ENCODE data around the gene DYRK2. TPM values are rescaled to one million over a fixed set of nuclear protein-coding genes. Genes with fewer than 3 reads are reported as not detected.

The DYRK2 gene
- total RNA-seq, 1 donor from 2014 or later = 16.2 TPM

DNA sequence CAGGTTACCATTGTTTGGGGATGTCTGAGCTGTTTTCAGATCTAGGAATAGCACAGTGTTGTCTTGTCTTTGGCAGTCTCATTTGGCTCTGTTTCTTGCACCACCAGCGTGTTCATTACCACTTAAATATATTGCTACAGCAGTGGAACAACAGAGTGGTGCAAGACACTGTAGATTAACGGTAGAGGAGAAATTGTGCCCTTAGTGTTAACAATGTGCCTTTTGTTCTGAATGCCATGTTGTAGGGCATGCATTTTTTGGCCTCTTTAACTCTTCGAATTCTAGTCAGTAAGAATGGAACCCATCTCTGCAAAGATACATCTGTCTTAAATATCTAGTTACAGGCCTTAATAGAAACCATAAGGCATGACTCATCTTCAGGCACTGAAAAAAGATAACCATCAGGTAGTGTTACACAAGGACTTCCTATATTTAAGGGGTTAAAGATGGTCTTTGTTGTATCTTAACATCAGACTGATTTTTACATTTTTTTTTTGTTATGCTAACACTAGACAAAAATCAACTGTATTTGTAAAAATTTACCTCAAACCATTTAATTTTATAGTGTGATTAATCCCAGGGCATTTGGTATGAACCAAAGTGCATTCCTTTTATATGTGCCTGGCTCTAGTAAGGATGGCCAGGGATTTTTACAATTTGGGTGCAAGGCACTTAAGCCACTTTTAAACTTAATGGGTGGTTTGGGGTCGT lies 12.9 kb downstream of the DYRK2 start:
- Histone ChIP-seq H3K27me3 (no peaks in the 10 kb centered on the region), H3K27ac (no peak overlapping the region), H3K36me3 (peaks cover 0 to 16% of the 10 kb centered on the region in 2 donors), H3K9me3 (no peaks in the 10 kb centered on the region), H3K4me1 (peaks cover 34% of the 10 kb centered on the region), H3K4me3 (no peak overlapping the region)
- intact Hi-C loops (cut with DNase I) = no loop called here
- no peak for DNase-seq (ENCODE audit: extremely low spot score in 2 of 2)
- TF ChIP-seq, protein P1, sequence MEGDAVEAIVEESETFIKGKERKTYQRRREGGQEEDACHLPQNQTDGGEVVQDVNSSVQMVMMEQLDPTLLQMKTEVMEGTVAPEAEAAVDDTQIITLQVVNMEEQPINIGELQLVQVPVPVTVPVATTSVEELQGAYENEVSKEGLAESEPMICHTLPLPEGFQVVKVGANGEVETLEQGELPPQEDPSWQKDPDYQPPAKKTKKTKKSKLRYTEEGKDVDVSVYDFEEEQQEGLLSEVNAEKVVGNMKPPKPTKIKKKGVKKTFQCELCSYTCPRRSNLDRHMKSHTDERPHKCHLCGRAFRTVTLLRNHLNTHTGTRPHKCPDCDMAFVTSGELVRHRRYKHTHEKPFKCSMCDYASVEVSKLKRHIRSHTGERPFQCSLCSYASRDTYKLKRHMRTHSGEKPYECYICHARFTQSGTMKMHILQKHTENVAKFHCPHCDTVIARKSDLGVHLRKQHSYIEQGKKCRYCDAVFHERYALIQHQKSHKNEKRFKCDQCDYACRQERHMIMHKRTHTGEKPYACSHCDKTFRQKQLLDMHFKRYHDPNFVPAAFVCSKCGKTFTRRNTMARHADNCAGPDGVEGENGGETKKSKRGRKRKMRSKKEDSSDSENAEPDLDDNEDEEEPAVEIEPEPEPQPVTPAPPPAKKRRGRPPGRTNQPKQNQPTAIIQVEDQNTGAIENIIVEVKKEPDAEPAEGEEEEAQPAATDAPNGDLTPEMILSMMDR (IDR thresholded peaks at IDR 0.05) = no peak
- TF ChIP-seq POLR2A (IDR thresholded peaks at IDR 0.05) (no peak), POLR2AphosphoS5 (IDR thresholded peaks at IDR 0.05; ENCODE audit: insufficient read depth in 1 of 2, low read depth in 1 of 2) (no peak)

GRCh38 chr12:67662910-67663538 lies 14.5 kb downstream of the DYRK2 start:
- no peak overlapping the region for H3K27ac ChIP-seq

GRCh38 chr12:67664171-67664570 lies 15.6 kb downstream of the DYRK2 start:
- Histone ChIP-seq H3K27ac (no peak overlapping the region), H3K4me3 (no peak overlapping the region), H3K9me3 (no peaks in the 10 kb centered on the region), H3K27me3 (no peaks in the 10 kb centered on the region), H3K4me1 (peaks cover 27% of the 10 kb centered on the region), H3K36me3 (no peaks in the 10 kb centered on the region)
- no peak for DNase-seq (ENCODE audit: extremely low spot score in 2 of 2)
- no peak for TF ChIP-seq POLR2A (IDR thresholded peaks at IDR 0.05)
- intact Hi-C loops (cut with DNase I) = no loop called here

More at GRCh38 chr12:67662910-67663538, 14.5 kb downstream of the DYRK2 start:
- intact Hi-C loops (cut with DNase I) = no loop called here
- Histone ChIP-seq H3K9me3 (no peaks in the 10 kb centered on the region), H3K4me1 (peaks cover 36% of the 10 kb centered on the region), H3K4me3 (no peak overlapping the region), H3K36me3 (peaks cover 0 to 5% of the 10 kb centered on the region in 2 donors), H3K27me3 (no peaks in the 10 kb centered on the region)
- no peak for DNase-seq (ENCODE audit: extremely low spot score in 2 of 2)
- no peak for TF ChIP-seq POLR2A (IDR thresholded peaks at IDR 0.05)
- TF ChIP-seq, protein P1 (IDR thresholded peaks at IDR 0.05) = no peak
- no peak for TF ChIP-seq POLR2AphosphoS5 (IDR thresholded peaks at IDR 0.05; ENCODE audit: insufficient read depth in 1 of 2, low read depth in 1 of 2)

DNA sequence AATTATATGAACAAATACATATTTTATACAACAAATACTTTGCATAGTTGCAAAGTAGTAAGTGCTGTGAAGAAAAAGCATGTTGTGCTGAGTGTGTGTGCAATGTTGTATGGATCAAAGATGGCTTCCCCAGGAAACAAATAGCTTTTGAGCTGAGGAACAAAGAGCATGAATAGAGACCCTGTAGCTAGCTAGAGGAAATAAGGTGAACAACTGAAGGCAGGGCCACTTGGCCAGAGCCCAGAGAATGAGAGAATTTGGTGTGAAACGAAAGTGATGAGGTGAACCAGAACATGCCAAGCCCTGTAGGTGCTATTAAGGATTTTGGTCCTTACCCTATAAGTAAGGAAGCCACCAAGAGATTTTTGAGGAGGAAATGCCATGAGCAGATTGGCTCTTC lies 17.1 kb downstream of the DYRK2 start:
- DNase-seq (ENCODE audit: extremely low spot score in 2 of 2) = no peak
- no peak overlapping the region for H3K27ac ChIP-seq
- H3K36me3 ChIP-seq = no peaks in the 10 kb centered on the region
- H3K27me3 ChIP-seq = no peaks in the 10 kb centered on the region
- H3K4me3 ChIP-seq = no peak overlapping the region
- no peak for TF ChIP-seq POLR2AphosphoS5 (IDR thresholded peaks at IDR 0.05; ENCODE audit: insufficient read depth in 1 of 2, low read depth in 1 of 2)
- TF ChIP-seq POLR2A (IDR thresholded peaks at IDR 0.05) = no peak
- TF ChIP-seq, protein P1 (IDR thresholded peaks at IDR 0.05) = no peak
- peaks cover 26% of the 10 kb centered on the region for H3K4me1 ChIP-seq
- H3K9me3 ChIP-seq = no peaks in the 10 kb centered on the region
- intact Hi-C loops (cut with DNase I) = no loop called here

- Histone ChIP-seq H3K36me3 (no peaks in the 10 kb centered on the region), H3K4me3 (no peak overlapping the region), H3K27ac (no peak overlapping the region), H3K27me3 (no peaks in the 10 kb centered on the region), H3K4me1 (peaks cover 20% of the 10 kb centered on the region), H3K9me3 (no peaks in the 10 kb centered on the region)
- DNase-seq (ENCODE audit: extremely low spot score in 2 of 2) = no peak
- intact Hi-C loops (cut with DNase I) = no loop called here
- TF ChIP-seq, protein P1 (IDR thresholded peaks at IDR 0.05) = no peak
- TF ChIP-seq POLR2AphosphoS5 (IDR thresholded peaks at IDR 0.05; ENCODE audit: insufficient read depth in 1 of 2, low read depth in 1 of 2) (no peak), POLR2A (IDR thresholded peaks at IDR 0.05) (no peak)
Measured at GRCh38 chr12:67666605-67667004, 18.1 kb downstream of the DYRK2 start.
